ENCODE results near the gene KRTAP10-4. TPM values are rescaled to one million over a fixed set of nuclear protein-coding genes. Genes with fewer than 3 reads are reported as not detected.
"Not testable (repeated sequence)": the region's sequence is repeated elsewhere in the genome, so short reads cannot be mapped to it uniquely, and the experiment has no call there.

The KRTAP10-4 gene
- total RNA-seq, 3 donors from 2014 or later (not counting 1 experiment from before 2014, with no cell fraction given): not detected

DNA sequence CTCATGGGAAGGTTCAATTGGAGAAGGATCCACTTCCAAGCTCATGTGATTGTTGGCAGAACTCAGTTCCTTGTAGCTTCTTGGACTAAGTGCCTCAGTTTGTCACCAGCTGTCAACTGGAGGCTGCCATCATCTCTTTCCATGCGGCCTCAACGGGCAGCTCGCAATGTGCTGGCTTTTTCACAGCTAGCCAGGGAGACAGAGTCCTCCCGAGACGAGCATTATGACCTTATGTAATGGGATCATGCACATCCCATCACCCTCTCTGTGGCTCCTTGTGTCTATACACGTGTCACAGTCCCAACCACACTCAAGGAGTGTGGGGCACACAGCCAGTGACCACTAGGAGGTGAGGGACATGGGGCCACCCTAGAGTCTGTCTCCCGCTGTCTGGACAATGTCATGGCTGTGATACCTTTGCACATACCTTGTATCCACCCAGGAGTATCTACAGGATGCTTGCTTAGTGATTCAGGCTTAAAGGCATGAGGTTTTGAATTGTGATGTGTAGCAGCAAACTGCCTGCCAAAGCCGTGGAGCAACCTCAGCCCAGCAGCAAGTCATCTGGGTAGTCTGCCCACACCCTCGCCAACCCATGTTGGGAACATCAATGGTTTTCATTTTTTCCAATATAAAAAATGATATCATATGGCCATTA is 22.7 kb downstream of the KRTAP10-4 start:
- Mint-ChIP-seq H3K27me3 (ENCODE audit: low read depth in 2 of 2) (peaks cover 13 to 17% of the 10 kb centered on the region in 2 donors), H3K36me3 (no peaks in the 10 kb centered on the region), H3K9me3 (peaks cover 2 to 3% of the 10 kb centered on the region in 2 donors), H3K27ac (no peak overlapping the region), H3K4me3 (no peak overlapping the region), H3K4me1 (peaks cover 0 to 5% of the 10 kb centered on the region in 2 donors)
- ATAC-seq (no peak), DNase-seq (no peak)
- Histone ChIP-seq H3K4me1 (ENCODE audit: control insufficient read depth, insufficient read depth, low read length) (no peaks in the 10 kb centered on the region), H3K27ac (ENCODE audit: low read length) (no peak overlapping the region), H3K4me3 (ENCODE audit: low read length) (no peak overlapping the region), H3K9me3 (ENCODE audit: control insufficient read depth, insufficient read depth, low read length) (no peaks in the 10 kb centered on the region), H3K27me3 (ENCODE audit: control insufficient read depth, insufficient read depth, low read length) (no peaks in the 10 kb centered on the region), H3K36me3 (ENCODE audit: control insufficient read depth, insufficient read depth, low read length) (no peaks in the 10 kb centered on the region)
- TF ChIP-seq, protein P1, sequence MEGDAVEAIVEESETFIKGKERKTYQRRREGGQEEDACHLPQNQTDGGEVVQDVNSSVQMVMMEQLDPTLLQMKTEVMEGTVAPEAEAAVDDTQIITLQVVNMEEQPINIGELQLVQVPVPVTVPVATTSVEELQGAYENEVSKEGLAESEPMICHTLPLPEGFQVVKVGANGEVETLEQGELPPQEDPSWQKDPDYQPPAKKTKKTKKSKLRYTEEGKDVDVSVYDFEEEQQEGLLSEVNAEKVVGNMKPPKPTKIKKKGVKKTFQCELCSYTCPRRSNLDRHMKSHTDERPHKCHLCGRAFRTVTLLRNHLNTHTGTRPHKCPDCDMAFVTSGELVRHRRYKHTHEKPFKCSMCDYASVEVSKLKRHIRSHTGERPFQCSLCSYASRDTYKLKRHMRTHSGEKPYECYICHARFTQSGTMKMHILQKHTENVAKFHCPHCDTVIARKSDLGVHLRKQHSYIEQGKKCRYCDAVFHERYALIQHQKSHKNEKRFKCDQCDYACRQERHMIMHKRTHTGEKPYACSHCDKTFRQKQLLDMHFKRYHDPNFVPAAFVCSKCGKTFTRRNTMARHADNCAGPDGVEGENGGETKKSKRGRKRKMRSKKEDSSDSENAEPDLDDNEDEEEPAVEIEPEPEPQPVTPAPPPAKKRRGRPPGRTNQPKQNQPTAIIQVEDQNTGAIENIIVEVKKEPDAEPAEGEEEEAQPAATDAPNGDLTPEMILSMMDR (IDR thresholded peaks at IDR 0.05): no peak
- intact Hi-C loops (cut with micrococcal nuclease): no loop called here
- WGBS (ENCODE audit: insufficient coverage): 88% methylated on average over 9 of the region's 9 CpGs

DNA sequence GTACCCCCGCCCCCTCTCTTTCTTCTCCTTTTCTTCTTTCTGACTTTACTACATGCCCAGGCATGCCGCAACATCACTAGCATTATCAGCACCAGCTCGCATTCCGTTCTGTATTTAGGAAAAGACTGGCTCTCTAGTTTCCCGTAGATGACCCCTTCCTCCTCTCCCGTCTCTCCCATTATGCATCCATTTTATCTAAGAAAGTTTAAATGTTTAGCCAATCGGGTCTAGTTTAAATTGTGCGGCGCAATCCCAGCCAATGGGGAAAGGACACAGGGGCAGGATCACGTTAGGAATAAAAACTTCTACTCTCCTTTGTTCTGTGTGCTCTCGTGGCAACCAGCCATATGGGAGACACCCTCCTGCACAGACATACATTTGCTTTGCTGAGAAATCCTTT is 24.5 kb downstream of the KRTAP10-4 start:
- no peak overlapping the region for H3K27ac Mint-ChIP-seq
- 88% methylated on average over 11 of the region's 11 CpGs for WGBS (ENCODE audit: insufficient coverage)
- no peaks in the 10 kb centered on the region for H3K27me3 ChIP-seq (ENCODE audit: control insufficient read depth, insufficient read depth, low read length)
- no peaks in the 10 kb centered on the region for H3K4me1 Mint-ChIP-seq
- H3K27me3 Mint-ChIP-seq (ENCODE audit: low read depth in 2 of 2): peaks cover 7 to 16% of the 10 kb centered on the region in 2 donors
- ATAC-seq (no peak), DNase-seq (no peak)
- intact Hi-C loops (cut with micrococcal nuclease): no loop called here
- no peak overlapping the region for H3K27ac ChIP-seq (ENCODE audit: low read length)
- no peaks in the 10 kb centered on the region for H3K36me3 Mint-ChIP-seq
- H3K9me3 ChIP-seq (ENCODE audit: control insufficient read depth, insufficient read depth, low read length): no peaks in the 10 kb centered on the region
- no peaks in the 10 kb centered on the region for H3K36me3 ChIP-seq (ENCODE audit: control insufficient read depth, insufficient read depth, low read length)
- peaks cover 2 to 3% of the 10 kb centered on the region in 2 donors for H3K9me3 Mint-ChIP-seq
- no peaks in the 10 kb centered on the region for H3K4me1 ChIP-seq (ENCODE audit: control insufficient read depth, insufficient read depth, low read length)
- no peak overlapping the region for H3K4me3 ChIP-seq (ENCODE audit: low read length)
- no peak overlapping the region for H3K4me3 Mint-ChIP-seq
- TF ChIP-seq, protein P1 (IDR thresholded peaks at IDR 0.05): no peak

DNA sequence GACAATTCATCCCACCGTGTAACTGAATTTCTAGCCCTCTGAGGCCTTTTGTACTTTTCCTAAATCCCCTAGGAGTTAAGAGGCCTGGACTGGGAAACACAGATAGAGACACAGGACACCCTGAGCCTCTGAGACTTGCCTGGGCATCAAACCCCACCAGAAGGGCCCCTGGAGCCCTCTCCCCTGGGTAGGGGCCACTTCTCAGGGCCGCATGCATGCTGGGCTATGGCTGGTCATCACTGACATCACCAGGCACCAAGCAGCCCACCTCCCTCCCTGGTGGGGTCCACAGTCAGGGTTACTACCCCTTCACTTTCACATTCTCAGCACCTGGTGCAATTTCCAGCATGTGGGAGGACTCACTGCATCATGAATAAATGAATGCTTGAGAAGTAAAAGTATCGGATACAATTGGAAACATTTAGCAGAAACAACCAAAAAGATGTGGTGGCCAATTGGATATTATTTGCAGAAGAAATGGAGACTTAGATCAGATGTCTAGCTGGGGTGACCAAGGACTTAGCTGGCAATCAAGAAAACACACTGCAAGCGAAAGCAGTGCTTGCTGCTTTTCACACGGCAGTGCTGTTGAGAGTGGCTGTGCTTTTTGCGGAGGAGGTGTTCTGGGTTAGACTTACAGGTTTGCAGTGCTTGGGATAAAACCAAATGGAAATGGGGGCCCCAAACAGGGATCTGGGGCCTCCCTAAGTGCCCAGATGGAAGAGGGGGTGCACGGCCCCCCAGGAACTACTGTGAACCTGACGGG is 25.9 kb downstream of the KRTAP10-4 start:
- H3K9me3 ChIP-seq (ENCODE audit: control insufficient read depth, insufficient read depth, low read length): no peaks in the 10 kb centered on the region
- H3K4me1 ChIP-seq (ENCODE audit: control insufficient read depth, insufficient read depth, low read length): no peaks in the 10 kb centered on the region
- H3K27me3 ChIP-seq (ENCODE audit: control insufficient read depth, insufficient read depth, low read length): no peaks in the 10 kb centered on the region
- Mint-ChIP-seq H3K4me3 (no peak overlapping the region), H3K27me3 (ENCODE audit: low read depth in 2 of 2) (peaks cover 11 to 13% of the 10 kb centered on the region in 2 donors), H3K36me3 (no peaks in the 10 kb centered on the region), H3K9me3 (peaks cover 2 to 3% of the 10 kb centered on the region in 2 donors), H3K27ac (no peak overlapping the region), H3K4me1 (no peaks in the 10 kb centered on the region)
- no peak overlapping the region for H3K4me3 ChIP-seq (ENCODE audit: low read length)
- 83% methylated on average over 8 of the region's 8 CpGs for WGBS (ENCODE audit: insufficient coverage)
- intact Hi-C loops (cut with micrococcal nuclease): no loop called here
- ATAC-seq: no peak
- TF ChIP-seq, protein P1 (IDR thresholded peaks at IDR 0.05): no peak
- DNase-seq: no peak
- H3K36me3 ChIP-seq (ENCODE audit: control insufficient read depth, insufficient read depth, low read length): no peaks in the 10 kb centered on the region
- no peak overlapping the region for H3K27ac ChIP-seq (ENCODE audit: low read length)

DNA sequence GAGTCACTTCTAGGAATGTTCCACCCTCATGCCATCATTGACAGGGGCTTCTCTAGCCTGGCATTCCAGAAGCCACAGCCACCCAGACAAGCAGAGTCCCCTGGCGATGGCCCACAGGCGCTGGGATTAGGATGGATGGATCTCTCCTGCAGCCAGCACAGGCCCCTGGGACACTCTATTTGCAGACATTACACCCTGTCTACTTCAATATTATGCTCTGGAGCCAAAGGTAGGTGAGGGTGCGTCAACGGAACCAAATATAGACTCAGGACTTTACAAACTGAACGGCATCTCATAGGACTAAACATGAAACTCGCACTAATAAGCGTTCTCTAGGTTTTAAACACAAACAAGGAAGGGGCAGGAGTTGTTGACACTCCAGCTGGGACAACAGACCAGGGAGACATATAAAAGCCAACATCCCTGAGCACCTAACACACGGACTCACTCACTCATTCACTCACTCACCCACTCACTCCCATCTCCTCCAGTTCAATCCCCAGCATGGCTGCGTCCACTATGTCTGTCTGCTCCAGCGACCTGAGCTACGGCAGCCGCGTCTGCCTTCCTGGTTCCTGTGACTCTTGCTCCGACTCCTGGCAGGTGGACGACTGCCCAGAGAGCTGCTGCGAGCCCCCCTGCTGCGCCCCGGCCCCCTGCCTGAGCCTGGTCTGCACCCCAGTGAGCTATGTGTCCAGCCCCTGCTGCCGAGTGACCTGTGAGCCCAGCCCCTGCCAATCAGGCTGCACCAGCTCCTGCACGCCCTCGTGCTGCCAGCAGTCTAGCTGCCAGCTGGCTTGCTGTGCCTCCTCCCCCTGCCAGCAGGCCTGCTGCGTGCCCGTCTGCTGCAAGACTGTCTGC is 26.8 kb downstream of the KRTAP10-4 start, which contains the start of gene KRTAP10-7:
TSS of gene KRTAP10-7 (plus strand) at position 480 of the 861 bp plus-strand sequence. CDS start at position 505, 25 bp downstream.
- H3K27ac ChIP-seq (ENCODE audit: low read length); H3K4me1 ChIP-seq (ENCODE audit: control insufficient read depth, insufficient read depth, low read length); H3K27ac Mint-ChIP-seq; ATAC-seq; H3K4me3 ChIP-seq (ENCODE audit: low read length); H3K9me3 ChIP-seq (ENCODE audit: control insufficient read depth, insufficient read depth, low read length); H3K27me3 ChIP-seq (ENCODE audit: control insufficient read depth, insufficient read depth, low read length); DNase-seq; H3K9me3 Mint-ChIP-seq; intact Hi-C loops (cut with micrococcal nuclease); H3K4me3 Mint-ChIP-seq; H3K36me3 ChIP-seq (ENCODE audit: control insufficient read depth, insufficient read depth, low read length); H3K36me3 Mint-ChIP-seq; H3K4me1 Mint-ChIP-seq: not testable (repeated sequence)
- H3K27me3 Mint-ChIP-seq (ENCODE audit: low read depth in 2 of 2): peaks cover 13 to 20% of the 10 kb centered on the region in 2 donors
- WGBS (ENCODE audit: insufficient coverage): 87% methylated on average over 23 of the region's 23 CpGs

DNA sequence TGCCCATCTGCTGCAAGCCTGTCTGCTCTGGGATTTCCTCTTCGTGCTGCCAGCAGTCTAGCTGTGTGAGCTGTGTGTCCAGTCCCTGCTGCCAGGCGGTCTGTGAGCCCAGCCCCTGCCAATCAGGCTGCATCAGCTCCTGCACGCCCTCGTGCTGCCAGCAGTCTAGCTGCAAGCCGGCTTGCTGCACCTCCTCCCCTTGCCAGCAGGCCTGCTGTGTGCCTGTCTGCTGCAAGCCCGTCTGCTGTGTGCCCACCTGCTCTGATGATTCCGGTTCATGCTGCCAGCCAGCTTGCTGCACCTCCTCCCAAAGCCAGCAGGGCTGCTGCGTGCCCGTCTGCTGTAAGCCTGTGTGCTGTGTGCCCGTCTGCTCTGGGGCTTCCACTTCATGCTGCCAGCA is 27.6 kb downstream of the KRTAP10-4 start:
- intact Hi-C loops (cut with micrococcal nuclease); H3K4me3 Mint-ChIP-seq; H3K36me3 Mint-ChIP-seq; DNase-seq; H3K4me1 Mint-ChIP-seq; ATAC-seq; H3K36me3 ChIP-seq (ENCODE audit: control insufficient read depth, insufficient read depth, low read length); H3K9me3 Mint-ChIP-seq; H3K27ac Mint-ChIP-seq; H3K9me3 ChIP-seq (ENCODE audit: control insufficient read depth, insufficient read depth, low read length); H3K27ac ChIP-seq (ENCODE audit: low read length); H3K27me3 ChIP-seq (ENCODE audit: control insufficient read depth, insufficient read depth, low read length); H3K4me3 ChIP-seq (ENCODE audit: low read length); H3K4me1 ChIP-seq (ENCODE audit: control insufficient read depth, insufficient read depth, low read length): not testable (repeated sequence)
- peaks cover 17 to 27% of the 10 kb centered on the region in 2 donors for H3K27me3 Mint-ChIP-seq (ENCODE audit: low read depth in 2 of 2)
- WGBS (ENCODE audit: insufficient coverage): 87% methylated on average over 10 of the region's 10 CpGs

Data from natural killer cell (primary cell).